ENCODE measurements around the gene EBI3.
"Not testable (repeated sequence)": the region's sequence is repeated elsewhere in the genome, so short reads cannot be mapped to it uniquely, and the experiment has no call there.

The EBI3 gene

DNA sequence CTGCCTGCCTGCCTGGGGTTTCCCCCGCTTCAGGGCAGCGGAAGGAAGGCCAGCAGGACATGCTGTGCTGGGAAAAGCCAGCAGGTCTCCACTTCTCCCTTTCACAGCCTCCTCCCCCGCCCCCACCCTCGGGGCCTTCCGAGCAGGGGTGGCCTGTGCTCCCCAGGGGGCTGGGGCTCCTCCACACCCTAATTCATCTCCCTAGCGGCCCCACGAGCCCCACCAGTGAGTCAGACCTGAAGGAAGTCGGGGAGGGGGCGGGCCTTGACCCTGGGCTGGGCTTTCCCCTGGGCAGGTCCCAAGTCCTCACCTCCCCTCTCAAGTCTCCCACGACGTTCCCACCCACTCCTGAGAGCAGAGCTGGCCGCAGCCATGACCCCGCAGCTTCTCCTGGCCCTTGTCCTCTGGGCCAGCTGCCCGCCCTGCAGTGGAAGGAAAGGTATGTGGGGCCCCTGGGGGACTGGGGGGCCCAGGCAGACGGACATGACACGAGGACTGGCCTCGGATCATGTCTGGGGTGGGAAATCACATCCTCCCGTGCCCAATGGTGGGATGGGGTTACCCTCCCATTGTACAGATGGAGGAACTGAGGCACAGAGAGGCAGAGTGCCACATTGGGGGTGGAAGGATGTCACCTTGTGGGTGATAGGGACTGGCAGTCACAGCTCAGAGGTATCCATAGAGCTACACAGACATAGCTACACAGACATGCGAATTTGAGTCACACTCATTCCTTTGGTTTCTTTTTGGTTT lies at the start of gene EBI3:
TSS of gene EBI3 (plus strand) at position 345 of the 753 bp plus-strand sequence. CDS start at position 373, 28 bp downstream.
- DNase-seq (ENCODE audit: low read depth), result peak; percentile 53

- no peak for DNase-seq (ENCODE audit: low read depth)
Measured at GRCh38 chr19:4181053-4181508, 48.2 kb upstream of the EBI3 start.

- DNase-seq (ENCODE audit: low read depth), result peak; percentile 97
Measured at GRCh38 chr19:4182084-4182810, 47.1 kb upstream of the EBI3 start, which contains the start of the genes ANKRD24 and SIRT6. TSS of gene ANKRD24 (plus strand) at chr19:4182689. CDS start at chr19:4186426, 3,737 bp downstream. TSS of gene SIRT6 (minus strand) at chr19:4182563. CDS start at chr19:4182539, 24 bp downstream.

DNA sequence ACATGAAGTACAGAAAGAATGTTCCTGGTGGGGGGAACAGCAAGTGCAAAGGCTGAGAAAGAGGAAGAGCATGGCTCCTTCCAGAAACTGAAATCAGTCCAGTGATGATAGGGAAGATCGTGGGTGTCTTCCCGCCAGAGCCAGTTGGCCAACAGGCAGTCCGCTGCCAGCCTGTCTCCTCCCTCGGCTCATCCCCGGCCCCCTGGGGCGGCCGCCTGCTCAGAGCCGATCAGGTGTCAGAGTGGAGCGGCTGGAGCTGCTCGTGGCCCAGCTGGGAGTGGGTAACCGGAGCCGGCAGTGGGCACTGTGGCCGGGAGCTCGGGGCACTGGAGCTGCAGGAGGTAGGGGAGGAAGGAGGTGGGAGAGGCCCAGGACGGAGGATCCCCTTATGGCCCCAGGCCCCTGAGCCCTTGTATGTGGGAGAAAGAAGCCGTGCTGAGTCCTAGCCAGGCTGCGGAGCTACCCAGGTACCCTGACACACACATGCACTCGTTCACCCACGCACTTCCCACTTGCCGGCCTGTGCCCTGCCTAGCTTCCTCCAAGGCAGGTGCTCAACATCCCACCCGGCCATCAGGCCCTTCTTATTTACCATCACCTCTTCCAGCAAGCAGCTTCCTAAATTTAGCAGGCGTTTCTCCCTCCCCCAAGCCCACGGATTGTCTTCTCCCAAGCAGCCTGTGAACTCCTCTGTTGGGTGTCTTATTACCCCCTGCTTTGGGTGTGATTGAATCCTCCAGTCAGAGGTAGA lies 45.2 kb upstream of the EBI3 start:
- DNase-seq (ENCODE audit: low read depth), result no peak

- no peak for DNase-seq (ENCODE audit: low read depth)
Measured at GRCh38 chr19:4184718-4185352, 44.5 kb upstream of the EBI3 start.

DNA sequence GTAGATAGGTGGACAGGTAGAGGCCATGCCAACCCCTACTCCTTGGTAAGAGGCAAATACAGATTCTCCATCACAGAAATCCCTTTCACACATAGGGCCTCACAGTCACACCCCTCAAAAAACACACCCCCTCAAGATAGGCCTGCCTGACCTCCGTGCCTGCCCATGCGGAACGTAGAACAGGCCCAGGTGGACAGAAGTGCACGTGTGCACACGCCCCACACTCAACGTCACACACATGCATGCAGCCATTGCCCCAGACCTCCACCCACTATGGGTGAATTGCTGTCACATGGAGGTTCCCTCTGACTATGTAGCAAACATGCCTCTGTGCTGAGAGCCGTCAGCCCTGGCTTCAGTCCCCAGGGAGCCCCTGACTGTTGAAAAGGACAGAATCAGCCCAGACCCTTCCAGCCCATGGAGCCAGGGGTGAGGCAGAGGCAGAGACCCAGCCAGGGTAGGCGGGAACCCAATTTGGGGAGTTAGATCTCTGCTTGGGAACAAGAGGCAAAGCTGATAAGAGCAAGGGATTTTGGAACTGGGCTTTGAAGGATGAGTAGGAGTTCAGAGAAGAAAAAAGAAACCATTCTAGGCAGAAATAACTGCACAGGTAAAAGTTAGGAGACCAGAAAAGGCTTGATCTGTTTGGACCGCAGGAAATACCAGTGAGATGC lies 43.8 kb upstream of the EBI3 start:
- no peak for DNase-seq (ENCODE audit: low read depth)

DNA sequence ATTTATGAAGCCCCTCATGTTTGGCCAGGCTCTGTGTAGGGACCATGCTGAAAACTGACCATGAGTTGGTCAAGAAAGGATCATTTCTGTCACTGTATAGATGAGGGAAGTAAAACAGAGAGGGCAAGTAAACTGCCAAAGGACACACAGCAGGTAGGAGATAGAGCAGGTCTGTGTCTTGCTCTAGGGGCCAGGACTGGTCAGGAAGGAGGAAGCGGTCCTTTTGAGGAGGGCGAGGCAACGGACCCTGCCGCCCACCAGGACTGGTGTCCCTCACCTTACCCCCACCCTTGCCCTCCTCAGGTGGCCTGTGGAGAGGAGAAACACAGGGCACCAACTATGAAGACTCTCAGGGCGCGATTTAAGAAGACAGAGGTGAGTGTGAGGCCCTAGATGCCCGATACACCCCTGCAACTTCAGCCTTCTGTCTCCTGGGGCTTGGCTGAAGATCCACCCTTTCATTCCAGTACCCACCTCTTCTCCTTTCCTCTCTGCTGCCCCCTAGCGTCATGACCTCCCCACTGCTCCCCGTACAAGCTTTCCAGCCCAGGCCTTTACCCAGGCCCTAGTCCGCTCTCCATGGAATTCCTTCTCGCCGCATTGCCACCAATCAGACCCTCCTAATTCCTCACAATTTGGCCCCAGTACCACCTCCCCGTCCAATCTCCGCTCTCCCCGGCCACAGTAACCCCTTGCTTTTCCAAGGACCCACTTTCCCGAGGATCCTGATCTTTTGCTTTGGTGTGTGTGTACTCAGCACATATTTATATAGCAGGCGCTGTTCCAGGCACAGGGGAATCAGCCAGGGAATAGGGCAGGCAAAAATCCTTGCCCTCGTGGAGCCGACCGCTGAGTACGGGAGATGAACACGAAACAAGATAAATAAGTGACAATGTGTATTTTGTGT lies 43.0 kb upstream of the EBI3 start:
- DNase-seq (ENCODE audit: low read depth), result peak; percentile 78

DNA sequence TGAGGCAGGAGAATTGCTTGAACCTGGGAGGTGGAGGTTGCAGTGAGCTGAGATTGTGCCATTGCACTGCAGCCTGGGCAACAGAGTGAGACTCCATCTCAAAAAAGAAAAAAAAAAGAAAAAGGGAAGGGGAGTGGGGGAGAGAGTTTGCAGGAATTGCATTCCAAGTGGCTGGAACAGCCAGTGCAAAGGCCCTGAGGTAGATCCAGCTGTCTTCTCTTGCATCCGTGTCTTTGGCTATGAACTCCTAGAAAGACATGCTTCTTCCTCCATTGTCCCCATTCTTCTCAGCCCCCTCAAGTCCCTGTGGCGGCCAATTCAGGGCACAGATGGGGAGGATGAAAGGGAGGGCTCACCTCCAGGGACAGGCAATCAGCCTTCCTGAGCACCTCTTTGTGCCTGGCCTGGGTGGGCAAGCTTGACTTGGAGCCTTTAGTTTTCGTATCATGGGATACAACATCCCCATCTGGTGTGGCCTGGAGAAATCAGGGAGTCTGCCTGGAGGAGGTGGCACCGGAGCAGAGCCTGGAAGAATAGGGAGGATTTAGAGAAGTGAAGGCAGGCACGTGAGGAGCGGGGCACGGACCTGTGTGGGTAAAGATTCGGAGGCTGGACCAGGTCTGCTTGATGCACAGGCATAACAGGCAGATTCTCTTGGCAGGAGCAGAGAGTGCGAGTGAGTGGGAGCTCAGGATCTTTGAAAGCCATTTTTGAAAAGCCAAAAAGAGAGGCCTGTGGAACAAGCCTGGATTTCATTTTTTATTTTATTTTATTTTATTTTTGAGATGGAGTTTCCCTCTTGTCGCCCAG lies 41.8 kb upstream of the EBI3 start:
- no peak for DNase-seq (ENCODE audit: low read depth)

GRCh38 chr19:4189641-4190040 lies 39.7 kb upstream of the EBI3 start:
- DNase-seq (ENCODE audit: low read depth), result no peak

- not testable (repeated sequence) for DNase-seq (ENCODE audit: low read depth)
Measured at GRCh38 chr19:4192537-4192936, 36.8 kb upstream of the EBI3 start.

DNA sequence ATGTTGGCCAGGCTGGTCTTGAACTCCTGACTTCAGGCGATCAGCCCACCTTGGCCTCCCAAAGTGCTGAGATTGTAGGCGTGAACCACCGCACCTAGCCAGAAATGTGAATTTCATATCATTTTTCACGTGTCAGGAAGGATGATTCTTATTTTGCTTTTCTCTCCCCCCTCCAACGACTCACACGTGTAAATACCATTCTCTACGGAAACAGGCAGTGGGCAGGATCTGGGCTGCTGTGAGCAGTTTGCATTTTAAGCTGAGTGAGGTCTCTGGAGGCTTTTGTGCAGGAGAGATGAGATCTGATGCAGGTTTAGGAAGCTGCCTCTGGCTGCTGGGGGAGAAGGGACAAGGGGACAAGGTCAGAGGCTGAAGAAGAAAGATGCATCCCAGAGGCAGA lies 35.0 kb upstream of the EBI3 start:
- no peak for DNase-seq (ENCODE audit: low read depth)

GRCh38 chr19:4196009-4196408 lies 33.3 kb upstream of the EBI3 start:
- no peak for DNase-seq (ENCODE audit: low read depth)

DNA sequence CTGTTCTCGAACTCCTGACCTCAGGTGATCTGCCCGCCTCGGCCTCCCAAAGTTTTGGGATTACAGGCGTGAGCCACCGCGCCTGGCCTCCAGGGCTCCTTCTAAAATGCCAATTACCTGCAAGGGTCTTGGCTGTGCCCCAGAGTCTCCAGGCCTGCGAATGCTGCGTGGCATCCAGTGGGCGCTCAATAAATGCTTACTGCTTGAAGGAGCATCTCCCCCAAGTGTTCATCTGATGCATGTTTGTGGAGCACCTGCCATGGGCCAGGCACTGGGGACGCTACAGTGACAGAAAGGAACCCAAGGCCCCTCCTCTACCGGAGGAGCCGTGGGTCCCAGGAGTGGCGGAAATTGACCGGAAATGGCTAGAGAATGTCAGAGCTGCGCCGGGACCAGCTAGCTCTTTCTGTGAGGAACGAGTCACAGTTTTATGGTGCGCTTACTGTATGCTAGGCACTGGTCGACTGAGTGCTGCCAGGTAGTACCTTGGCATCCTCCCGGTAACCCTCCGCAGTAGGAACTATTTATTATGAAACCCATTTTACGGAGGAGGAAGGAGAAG lies 32.7 kb upstream of the EBI3 start:
- DNase-seq (ENCODE audit: low read depth), result no peak

DNA sequence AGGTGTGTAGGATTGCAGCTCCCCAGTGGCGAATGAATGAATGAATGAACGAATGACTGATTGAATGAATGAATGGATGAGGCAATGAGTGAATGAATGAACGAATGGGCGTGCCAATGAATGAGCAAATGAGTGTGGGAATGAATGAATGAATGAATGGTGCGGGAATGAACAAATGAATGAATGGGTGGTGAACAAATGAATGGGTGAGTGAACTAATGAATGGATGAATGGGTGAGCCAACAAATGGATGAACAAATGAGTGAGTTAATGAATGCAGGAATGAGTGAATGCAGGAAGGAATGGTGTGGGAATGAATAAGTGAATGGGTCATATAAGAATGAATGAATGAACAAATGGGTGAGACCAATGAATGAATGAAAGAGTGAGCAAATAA lies 32.1 kb upstream of the EBI3 start:
- DNase-seq (ENCODE audit: low read depth), result no peak

DNA sequence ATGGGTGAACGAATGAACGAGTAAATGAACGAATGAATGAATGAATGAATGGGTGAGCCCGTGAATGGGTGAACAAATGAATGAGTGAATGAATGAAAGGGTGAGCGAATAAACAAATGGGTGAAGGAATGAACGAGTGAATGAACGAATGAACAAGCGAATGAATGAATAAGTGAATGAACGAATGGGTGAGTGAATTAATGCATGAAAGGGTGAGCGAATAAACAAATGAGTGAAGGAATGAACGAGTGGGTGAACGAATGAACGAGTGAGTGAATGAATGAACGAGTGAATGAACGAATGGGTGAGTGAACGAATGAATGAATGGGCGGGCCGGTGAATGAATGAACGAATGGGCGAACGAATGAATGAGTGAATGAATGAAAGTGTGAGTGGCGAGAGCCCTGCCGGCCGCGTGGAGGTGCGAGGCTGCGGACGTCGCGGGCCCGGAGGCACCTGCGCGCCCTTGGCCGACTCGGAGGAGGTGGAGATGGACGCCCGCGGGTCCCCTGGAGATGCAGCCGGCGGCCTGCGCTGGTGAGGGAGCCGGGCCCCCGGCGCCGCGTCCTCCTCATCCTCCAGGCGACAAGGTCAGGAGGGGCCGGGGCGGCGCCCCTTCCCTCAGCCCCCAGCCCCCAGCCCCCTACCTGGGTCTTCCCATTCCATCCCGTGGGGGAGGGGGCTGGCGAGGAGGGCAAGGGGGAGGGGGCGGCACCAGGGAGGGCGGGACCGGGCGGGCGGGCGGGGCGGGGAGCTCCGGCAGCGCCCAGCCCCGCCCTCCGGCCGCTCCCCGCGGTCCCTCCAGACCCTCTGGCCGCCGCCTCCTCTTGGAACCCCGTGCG lies 31.5 kb upstream of the EBI3 start:
- DNase-seq (ENCODE audit: low read depth), result no peak

GRCh38 chr19:4198467-4199126 lies 30.7 kb upstream of the EBI3 start:
- DNase-seq (ENCODE audit: low read depth), result no peak

GRCh38 chr19:4199699-4200293 lies 29.5 kb upstream of the EBI3 start:
- DNase-seq (ENCODE audit: low read depth), result no peak
